ENCODE results near the gene ARFGEF3.

ARFGEF3 gene

GRCh38 chr6:138248011-138248410 lies 86.3 kb downstream of the ARFGEF3 start:
- in situ Hi-C loops (cut with HindIII; ENCODE audit: low pct_ligation_motif_present, low sequenced_read_pairs): no loop called here
- TF ChIP-seq, protein P1, sequence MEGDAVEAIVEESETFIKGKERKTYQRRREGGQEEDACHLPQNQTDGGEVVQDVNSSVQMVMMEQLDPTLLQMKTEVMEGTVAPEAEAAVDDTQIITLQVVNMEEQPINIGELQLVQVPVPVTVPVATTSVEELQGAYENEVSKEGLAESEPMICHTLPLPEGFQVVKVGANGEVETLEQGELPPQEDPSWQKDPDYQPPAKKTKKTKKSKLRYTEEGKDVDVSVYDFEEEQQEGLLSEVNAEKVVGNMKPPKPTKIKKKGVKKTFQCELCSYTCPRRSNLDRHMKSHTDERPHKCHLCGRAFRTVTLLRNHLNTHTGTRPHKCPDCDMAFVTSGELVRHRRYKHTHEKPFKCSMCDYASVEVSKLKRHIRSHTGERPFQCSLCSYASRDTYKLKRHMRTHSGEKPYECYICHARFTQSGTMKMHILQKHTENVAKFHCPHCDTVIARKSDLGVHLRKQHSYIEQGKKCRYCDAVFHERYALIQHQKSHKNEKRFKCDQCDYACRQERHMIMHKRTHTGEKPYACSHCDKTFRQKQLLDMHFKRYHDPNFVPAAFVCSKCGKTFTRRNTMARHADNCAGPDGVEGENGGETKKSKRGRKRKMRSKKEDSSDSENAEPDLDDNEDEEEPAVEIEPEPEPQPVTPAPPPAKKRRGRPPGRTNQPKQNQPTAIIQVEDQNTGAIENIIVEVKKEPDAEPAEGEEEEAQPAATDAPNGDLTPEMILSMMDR (IDR thresholded peaks at IDR 0.05; ENCODE audit: low read depth, low read length, missing control alignments): no peak

GRCh38 chr6:138248878-138249277 lies 87.1 kb downstream of the ARFGEF3 start:
- no peak overlapping the region for H3K27ac ChIP-seq
- in situ Hi-C loops (cut with HindIII; ENCODE audit: low pct_ligation_motif_present, low sequenced_read_pairs): no loop called here
- H3K36me3 ChIP-seq (replicated peaks): no peaks in the 10 kb centered on the region
- TF ChIP-seq, protein P1 (IDR thresholded peaks at IDR 0.05; ENCODE audit: low read depth, low read length, missing control alignments): no peak
- H3K27me3 ChIP-seq (replicated peaks): no peaks in the 10 kb centered on the region
- no peak for DNase-seq
- H3K4me3 ChIP-seq (ENCODE audit: low read depth, low read length): no peak overlapping the region

More at GRCh38 chr6:138248011-138248410, 86.3 kb downstream of the ARFGEF3 start:
- Histone ChIP-seq H3K27me3 (replicated peaks) (no peaks in the 10 kb centered on the region), H3K4me3 (ENCODE audit: low read depth, low read length) (no peak overlapping the region), H3K36me3 (replicated peaks) (no peaks in the 10 kb centered on the region), H3K27ac (no peak overlapping the region)
- no peak for DNase-seq

DNA sequence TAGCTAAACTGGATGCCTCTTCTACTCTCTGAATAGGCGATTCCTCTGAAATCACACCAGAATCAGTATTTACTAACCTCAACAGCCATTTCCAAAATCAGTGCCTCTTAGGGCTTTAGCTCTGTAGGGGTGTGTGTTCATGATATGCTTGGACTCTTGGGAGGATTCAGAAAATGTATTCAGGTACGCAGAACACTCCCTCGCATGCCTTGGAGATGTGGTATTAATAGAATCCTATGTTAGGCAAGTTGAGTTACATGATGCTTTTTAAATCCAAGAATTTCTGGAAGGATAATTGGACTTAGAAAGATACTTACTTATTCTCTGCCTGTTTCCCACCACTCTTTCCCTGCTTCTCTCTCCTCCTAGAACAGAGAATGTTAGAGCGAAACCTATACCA lies 88.3 kb downstream of the ARFGEF3 start:
- Histone ChIP-seq H3K36me3 (replicated peaks) (no peaks in the 10 kb centered on the region), H3K27ac (no peak overlapping the region), H3K4me3 (ENCODE audit: low read depth, low read length) (no peak overlapping the region), H3K27me3 (replicated peaks) (no peaks in the 10 kb centered on the region)
- DNase-seq: no peak
- TF ChIP-seq, protein P1 (IDR thresholded peaks at IDR 0.05; ENCODE audit: low read depth, low read length, missing control alignments): no peak
- in situ Hi-C loops (cut with HindIII; ENCODE audit: low pct_ligation_motif_present, low sequenced_read_pairs): no loop called here

GRCh38 chr6:138250513-138251247 lies 88.9 kb downstream of the ARFGEF3 start:
- Histone ChIP-seq H3K27ac (no peak overlapping the region), H3K4me3 (ENCODE audit: low read depth, low read length) (no peak overlapping the region), H3K36me3 (replicated peaks) (no peaks in the 10 kb centered on the region), H3K27me3 (replicated peaks) (no peaks in the 10 kb centered on the region)
- DNase-seq: no peak
- TF ChIP-seq, protein P1 (IDR thresholded peaks at IDR 0.05; ENCODE audit: low read depth, low read length, missing control alignments): no peak
- in situ Hi-C loops (cut with HindIII; ENCODE audit: low pct_ligation_motif_present, low sequenced_read_pairs): no loop called here

DNA sequence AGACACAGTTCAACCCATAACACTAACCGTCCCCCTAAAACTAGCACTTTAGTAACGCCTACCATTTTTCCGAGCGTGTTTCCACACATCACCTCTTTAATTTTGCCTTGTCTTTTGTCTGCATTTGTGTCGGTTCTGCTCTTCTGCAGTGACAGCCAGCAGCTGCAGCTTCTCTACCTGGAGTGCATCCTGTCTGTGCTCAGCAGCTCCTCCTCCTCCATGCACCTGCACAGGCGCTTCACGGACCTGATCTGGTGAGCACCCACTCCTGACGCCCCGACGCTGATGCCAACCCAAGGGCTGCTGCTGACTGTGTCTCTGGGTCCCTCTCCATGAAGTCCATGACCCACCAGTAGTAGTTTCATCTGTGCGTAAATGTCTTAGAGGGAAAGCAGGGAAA lies 92.0 kb downstream of the ARFGEF3 start:
- TF ChIP-seq, protein P1 (IDR thresholded peaks at IDR 0.05; ENCODE audit: low read depth, low read length, missing control alignments): no peak
- Histone ChIP-seq H3K4me3 (ENCODE audit: low read depth, low read length) (no peak overlapping the region), H3K36me3 (replicated peaks) (no peaks in the 10 kb centered on the region), H3K27ac (no peak overlapping the region), H3K27me3 (replicated peaks) (no peaks in the 10 kb centered on the region)
- in situ Hi-C loops (cut with HindIII; ENCODE audit: low pct_ligation_motif_present, low sequenced_read_pairs): no loop called here
- DNase-seq: no peak

- no peak overlapping the region for H3K27ac ChIP-seq
- TF ChIP-seq, protein P1 (IDR thresholded peaks at IDR 0.05; ENCODE audit: low read depth, low read length, missing control alignments): no peak
- in situ Hi-C loops (cut with HindIII; ENCODE audit: low pct_ligation_motif_present, low sequenced_read_pairs): no loop called here
Measured at GRCh38 chr6:138255443-138255842, 93.7 kb downstream of the ARFGEF3 start.

More at GRCh38 chr6:138255443-138255842, 93.7 kb downstream of the ARFGEF3 start:
- Histone ChIP-seq H3K4me3 (ENCODE audit: low read depth, low read length) (no peak overlapping the region), H3K36me3 (replicated peaks) (no peaks in the 10 kb centered on the region), H3K27me3 (replicated peaks) (no peaks in the 10 kb centered on the region)
- DNase-seq: no peak

Measured in brain microvascular endothelial cell (primary cell).